Stimulated activated CD4-positive, alpha-beta T cell treated with anti-CD3 and anti-CD28 coated beads, Interleukin-1b, Interleukin-23, amount 100 ng/mL, for 4 hours (primary cell): ENCODE results near the gene TRMT61A.

ENCODE experiments used
- DNase-seq, 2 donors: peaks; one replicate each; pipeline ENCODE4 v3.0.0-alpha.2; 2020; ENCODE audit warnings: low read depth in 2 of 2

Gene TRMT61A

GRCh38 chr14:103528587-103529382, at the start of gene TRMT61A:
Gene TRMT61A, plus strand, starts transcription at chr14:103529196. Its CDS starts 783 bp downstream, at chr14:103529979.
- DNase-seq = peak; percentile 72 to 74

- DNase-seq = no peak
Observed at GRCh38 chr14:103480595-103480994, 48.4 kb upstream of the TRMT61A start.

GRCh38 chr14:103483600-103483999, 45.4 kb upstream of the TRMT61A start:
- DNase-seq = no peak

- no peak for DNase-seq
Observed at GRCh38 chr14:103485504-103485903, 43.5 kb upstream of the TRMT61A start.

- DNase-seq = no peak
Observed at GRCh38 chr14:103488071-103488470, 40.9 kb upstream of the TRMT61A start.

- DNase-seq = no peak
Observed at GRCh38 chr14:103488960-103489359, 40.0 kb upstream of the TRMT61A start.

- DNase-seq = no peak
Observed at GRCh38 chr14:103489621-103490020, 39.4 kb upstream of the TRMT61A start.

GRCh38 chr14:103491691-103492090, 37.3 kb upstream of the TRMT61A start:
- no peak for DNase-seq

GRCh38 chr14:103492156-103492925, 36.7 kb upstream of the TRMT61A start:
- DNase-seq = no peak

GRCh38 chr14:103495854-103496253, 33.1 kb upstream of the TRMT61A start:
- DNase-seq = no peak

GRCh38 chr14:103496776-103497175, 32.2 kb upstream of the TRMT61A start:
- DNase-seq = no peak

GRCh38 chr14:103499709-103500108, 29.3 kb upstream of the TRMT61A start:
- no peak for DNase-seq

GRCh38 chr14:103500148-103500990, 28.6 kb upstream of the TRMT61A start:
- DNase-seq = peak; percentile 73 to 76

- DNase-seq = no peak
Observed at GRCh38 chr14:103501041-103501870, 27.7 kb upstream of the TRMT61A start.

GRCh38 chr14:103501921-103502669, 26.9 kb upstream of the TRMT61A start:
- no peak for DNase-seq

GRCh38 chr14:103502877-103503276, 26.1 kb upstream of the TRMT61A start:
- DNase-seq = no peak

GRCh38 chr14:103503296-103503695, 25.7 kb upstream of the TRMT61A start:
- DNase-seq = no peak

- no peak for DNase-seq
Observed at GRCh38 chr14:103504991-103505565, 23.9 kb upstream of the TRMT61A start.

GRCh38 chr14:103507751-103508150, 21.2 kb upstream of the TRMT61A start:
- DNase-seq = no peak
